CD4-positive, alpha-beta T cell treated with Interferon alpha-2 for 1 hour (primary cell): ENCODE data around the gene PRPF6.
"Not testable (repeated sequence)": the region's sequence is repeated elsewhere in the genome, so short reads cannot be mapped to it uniquely, and the experiment has no call there.

Source experiments
- DNase-seq, 2 donors: peaks; one replicate each; pipeline ENCODE4 v3.0.0-alpha.2; 2020 to 2022

Gene PRPF6

DNA sequence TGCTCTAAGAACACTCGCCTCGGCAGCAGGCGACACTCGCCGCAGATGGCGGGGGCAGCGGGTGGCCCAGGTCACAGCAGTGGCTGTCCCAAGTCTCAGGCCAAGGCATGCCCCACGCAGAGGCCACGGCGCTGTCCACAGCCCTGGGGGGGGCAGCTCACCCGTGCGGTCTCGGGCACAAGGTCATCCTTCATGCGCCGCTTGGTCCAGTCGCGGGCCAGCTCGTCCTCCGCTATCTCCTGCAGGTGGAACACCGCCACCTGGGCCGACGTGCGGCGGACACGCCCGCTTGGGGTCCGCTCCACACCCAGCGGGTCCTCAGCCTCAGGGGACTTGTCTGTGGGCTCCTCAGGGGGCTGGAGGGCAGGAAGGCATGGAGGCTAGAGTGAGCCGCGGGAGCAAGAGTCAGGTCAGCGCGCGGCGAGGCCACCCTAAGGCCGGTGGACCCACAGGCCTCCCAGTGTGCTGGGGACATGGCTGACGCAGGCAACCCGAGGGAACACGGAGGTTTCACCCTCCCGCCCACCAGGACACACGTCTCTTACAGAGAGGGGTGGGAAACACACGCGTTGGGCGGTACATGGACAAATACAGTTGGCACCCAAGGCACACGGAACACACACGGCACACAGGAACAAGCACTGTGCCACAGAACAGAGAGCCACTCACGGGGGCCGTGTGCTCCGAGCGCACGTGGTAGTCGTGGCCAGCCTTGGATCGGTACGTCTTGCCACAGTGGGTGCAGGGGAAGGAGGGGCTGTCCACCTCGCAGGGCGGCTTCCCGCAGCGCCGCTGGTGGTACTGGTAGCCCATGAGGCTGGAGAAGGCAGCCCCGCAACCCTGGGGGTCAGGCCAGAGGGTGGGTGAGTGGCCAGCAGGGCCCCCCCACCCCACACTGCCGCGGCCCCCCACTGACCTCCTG lies 18.2 kb upstream of the PRPF6 start:
- no peak for DNase-seq

DNA sequence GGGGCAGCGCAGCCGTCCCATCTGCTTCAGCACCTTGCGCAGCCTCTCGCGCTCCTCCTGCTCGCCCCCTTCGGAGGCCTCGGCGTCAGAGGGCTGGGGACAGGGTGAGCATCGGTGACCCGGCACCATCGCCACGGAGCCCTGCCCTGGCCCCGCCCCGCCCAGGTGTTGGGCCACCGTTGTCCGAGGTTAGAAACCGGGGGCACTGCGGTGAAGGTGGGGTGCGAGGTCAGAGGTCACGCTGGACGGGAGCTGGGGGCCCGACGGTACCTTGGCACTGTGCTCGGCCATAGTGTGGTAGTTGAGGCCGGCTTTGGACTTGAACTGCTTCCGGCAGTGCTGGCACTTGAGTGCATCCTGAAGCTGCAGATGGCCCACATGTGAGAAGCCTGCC lies 17.6 kb upstream of the PRPF6 start:
- no peak for DNase-seq

DNA sequence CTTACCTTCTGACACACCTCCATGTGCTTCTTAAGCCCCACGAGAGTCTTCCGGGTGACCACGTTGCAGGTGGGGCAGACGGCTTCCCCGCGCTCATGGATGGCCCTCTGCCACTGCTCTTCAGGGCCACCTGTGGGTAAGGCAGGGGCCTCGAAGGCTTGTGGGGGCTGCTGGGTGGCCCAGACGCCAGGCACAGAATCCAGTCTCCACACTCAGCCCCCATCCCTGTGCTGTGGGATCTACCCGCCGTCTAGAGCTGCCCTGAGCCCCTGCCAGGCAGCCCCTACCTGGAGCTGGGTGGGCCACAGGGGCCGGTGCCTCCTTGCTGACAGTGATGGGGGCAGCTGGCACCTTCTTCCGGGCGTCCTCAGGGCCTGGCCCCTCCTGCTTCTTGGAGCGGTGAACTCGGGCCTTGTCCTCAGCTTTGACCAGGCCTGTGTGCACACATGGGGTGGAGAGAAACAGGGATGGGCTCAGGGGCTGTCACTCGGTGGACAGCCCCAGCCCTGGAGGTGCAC lies 17.1 kb upstream of the PRPF6 start:
- DNase-seq, result no peak

DNA sequence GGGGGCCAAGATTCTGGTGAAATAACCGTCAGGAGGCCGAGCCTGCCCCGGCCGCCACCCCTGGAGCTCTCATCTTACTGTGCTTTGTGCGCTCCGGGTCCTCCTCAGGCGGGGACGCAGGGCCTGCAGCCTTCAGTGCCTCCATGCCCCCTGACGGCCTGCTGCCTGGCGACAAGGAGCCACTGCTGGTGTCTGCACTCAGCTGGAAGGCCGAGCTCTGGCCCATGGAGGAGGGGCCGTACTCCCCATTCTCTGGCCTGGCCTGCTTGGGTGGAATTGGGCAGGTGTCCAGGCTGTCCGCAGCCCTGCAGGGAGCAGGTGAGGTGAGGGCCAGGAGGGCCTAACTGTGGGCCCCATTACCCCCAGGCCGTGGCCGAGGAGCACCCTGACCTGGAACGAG lies 16.5 kb upstream of the PRPF6 start:
- no peak for DNase-seq

DNA sequence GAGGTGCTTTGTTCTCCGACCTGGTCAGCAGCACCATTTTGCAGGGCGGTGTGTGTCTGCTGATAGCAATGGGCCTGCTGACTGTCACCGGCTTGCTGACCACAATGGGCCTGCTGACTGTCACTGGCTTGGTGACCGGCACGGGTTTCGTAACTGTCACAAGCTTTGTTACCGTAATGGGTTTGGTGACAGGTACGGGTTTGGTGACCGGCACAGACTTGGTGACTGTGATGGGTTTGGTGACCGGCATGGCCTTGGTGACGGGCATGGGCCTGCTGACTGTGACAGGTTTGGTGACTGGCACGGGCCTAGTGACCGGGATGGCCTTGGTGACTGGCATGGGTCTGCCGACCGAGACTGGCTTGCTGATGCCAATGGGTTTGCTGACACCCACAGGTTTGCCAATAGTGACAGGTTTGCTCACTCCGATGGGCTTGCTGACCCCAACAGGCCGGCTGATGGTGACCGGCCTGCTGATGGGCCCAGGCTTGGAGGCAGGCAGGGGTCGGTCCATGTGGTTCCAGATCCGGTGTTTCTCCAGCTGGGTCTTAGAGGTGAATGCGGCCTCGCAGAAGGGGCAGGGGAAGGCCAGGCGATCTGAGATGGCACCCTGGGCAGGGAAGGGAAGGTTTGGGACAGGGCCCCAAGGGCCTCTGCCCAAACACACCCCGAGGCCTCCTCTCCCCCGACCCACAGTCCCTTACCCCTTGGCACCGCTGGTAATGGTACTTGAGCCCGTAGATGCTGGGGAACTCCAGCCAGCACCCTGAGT lies 14.6 kb upstream of the PRPF6 start:
- DNase-seq, result no peak

DNA sequence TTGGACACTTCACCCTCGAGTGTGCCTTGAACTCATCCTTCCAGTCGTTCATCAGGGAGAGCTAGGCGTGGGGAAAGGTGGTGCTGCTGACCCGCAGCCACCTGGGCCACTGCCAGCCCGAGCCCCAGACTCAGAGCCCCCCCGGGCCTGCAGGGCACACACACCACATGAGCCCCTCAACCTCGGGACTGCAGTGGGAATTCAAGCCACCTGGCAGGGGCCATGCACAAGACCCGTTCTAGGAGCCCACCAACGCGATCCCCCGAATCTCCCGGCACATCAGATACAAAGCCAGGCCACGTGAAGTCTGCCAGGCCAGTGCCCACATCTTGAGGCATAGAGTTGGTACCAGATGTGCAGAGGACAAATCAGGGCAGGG lies 14.0 kb upstream of the PRPF6 start:
- DNase-seq, result no peak

DNA sequence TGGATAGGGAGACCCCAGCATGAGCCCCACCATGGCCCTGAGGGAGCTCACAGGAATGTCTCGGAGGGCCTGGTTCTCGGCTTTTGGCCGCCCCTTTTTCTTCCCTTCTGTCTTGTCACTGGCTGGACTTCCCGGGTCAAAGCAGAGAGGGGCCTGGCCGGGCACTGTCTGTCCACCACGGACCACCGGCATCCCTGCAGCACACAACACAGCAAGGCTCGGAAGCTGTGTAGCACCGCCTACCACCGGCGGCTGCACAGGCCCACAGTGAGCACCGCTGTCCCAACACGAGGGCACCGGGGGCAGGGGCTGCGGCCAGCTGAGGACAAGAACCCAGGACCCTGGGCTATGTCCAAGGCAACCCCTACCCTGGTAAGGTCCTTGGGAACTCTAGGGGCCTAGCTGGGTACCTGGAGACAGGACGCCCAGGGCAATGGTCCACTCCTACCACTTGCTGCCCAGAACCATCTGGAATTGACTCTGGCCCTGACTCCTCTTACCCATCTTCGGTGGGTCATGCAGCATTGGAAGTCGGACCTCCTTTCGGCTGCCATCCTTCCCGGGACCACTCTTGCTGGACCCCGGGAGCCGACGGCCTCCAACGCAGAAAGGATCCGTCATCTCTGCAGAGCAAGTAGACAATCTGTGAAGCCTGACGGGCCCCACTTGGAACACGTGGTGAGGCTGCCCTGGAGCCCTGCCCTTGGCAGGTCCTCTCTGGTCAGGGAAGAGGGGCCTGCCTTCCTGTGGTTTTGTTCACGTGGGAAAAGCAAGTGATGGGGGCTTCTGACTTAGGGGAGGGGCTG lies 13.4 kb upstream of the PRPF6 start:
- no peak for DNase-seq

DNA sequence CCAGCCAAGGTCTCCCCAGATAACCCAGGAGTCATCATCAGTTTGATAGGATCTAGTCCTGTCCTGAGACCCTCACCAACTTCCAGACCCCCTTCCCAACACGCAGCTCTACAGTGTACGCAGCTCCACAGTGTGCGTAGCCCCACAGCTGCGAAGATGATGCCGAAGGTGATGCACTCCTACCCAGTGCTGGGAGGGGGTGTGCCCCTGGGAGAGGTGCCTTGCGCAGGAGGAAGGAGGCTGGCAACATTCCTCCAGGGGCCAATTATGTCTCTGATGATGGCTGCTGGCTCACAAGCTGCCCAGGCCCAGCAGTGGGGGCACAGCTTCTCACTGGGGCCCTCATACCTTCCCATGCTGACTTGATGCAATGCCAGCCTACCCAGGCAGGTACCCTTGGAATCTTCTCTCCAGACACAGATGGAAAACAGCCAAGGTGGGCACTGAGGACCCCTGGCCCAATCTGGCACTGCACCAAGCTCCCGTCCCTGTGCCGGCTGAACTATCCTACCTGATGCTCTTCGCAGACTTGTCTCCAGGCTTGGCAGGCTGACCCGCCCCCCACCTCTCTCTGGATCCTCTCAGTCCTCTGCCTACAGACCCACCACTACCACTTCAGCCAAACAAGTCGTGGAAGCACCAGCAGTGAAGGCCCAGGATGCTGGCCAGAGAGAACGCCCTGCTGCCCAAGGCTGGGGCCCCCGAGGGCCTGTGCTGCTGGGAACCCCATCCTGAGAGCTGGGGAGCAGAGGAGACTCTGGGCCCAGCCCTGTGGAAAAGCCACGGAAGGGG lies 12.6 kb upstream of the PRPF6 start:
- DNase-seq, result no peak

DNA sequence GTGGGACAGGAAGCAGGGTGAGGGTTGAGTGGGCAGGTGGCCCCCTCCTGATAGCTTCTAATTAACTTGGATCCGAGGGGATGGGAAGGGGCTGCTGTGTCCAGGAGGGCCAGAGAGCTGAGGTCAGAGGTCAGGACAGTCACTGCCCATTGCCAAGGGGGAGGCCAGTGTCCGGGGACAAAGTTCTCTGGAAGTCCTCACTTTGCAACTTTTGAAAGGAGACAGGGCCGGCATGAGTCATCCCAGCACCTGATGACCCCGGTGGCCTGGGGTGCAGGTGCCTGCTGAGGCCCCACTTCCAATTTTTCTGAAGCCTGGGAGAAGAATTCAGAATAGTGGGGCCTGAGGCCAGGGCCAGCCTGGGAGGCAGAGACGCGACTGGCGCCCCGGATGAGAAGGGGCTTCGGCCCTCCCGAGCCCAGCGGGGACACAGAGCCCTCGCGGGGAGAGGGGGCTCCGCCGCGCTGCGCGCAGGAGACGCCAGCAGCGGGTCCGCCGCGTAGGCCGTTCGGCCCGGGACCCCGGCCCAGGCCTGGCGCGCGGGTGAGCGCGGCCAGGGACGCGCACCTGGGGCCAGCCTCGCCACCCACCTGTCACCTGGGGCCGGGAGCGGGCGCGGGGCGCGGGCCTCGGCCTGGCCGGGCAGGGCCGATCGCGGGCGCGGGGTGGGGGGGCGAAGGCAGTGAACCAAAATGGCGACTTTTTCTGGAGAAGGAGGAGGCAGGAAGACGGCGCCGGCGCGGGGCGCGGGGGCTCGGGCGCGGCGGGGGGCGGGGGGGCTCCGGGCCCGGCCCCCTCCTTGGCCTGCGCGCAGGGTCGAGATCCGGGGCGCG lies 11.8 kb upstream of the PRPF6 start:
- peak in 1 of 2 donors; percentile 48 for DNase-seq

DNA sequence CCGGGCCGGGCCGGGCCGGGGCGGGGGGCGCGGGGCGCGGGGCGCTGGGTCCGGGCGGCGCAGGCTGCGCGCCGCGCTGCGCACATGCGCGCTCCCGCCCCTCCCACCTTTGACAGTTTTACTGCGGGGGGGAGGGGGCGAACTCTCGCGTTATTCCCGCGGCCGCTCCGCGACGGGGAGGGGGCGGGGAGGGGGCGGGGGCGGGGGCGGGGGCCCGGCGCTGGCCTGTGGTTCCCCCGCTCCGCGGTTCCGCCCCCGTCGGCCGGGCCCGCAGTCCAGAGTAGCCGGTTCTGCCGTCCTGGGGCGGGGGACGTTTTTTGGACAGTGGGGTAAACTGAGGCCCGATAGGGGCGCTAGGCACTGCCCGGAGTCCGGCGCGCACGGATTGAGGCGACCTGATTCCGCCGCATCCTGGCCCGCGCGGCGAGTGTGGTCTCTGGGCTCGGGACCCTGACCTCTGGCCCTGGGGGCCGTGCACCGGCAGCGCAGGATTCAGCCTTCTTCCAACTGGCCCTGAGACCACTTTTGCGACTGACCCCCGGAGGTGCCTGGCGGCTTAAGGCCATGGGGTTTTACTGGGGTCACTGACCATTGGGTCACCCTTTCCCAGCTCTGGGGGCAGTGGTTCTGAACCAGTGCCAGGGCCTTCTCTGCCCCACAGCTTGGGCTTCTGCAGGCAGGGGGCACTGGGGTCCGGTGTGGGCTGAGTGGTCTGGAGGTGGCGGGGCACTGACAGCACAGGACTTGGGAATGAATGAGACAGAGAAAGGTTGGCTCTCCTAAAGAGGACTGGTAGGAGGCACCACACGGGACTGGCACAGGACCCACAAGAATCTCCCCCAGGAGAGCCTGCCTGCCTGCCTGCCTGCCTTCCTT lies 10.9 kb upstream of the PRPF6 start, which contains the start of gene ZNF512B:
Gene ZNF512B, minus strand, starts transcription at position 93 of the 876 bp plus-strand sequence. CDS start 1,980 bp downstream, outside the sequence.
- DNase-seq, result peak; percentile 54 to 73

DNA sequence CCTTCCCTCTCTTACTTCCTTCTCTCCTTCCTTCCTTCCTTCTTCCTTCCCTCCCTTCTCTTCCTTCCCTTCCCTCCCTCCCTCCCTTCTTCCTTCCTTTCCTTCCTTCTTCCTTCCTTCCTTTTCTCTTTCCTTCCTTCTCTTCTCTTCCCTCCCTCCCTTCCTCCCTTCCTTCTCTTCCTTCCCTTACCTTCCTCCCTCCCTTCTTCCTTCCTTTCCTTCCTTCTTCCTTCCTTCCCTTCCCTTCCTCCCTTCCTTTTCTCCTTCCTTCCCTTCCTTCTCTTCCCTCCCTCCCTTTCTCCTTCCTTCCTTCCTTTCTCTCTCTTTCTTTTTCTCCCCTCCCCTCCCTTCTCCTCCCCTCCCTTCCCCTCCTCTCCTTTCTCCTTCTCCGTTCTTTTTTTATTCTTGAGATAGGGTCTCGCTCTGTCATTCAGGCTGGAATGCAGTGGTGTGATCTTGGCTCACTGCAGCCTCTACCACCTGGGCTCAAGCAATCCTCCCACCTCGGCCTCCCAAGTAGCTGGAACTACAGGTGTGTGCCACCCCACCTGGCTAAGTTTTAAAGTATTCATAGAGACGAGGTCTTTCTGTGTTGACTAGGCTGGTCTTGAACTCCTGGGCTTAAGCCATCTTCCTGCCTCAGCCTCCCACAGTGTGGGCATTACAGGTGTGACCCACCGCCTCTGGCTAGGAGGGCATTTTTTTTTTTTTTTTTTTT lies 10.1 kb upstream of the PRPF6 start:
- DNase-seq, result no peak

DNA sequence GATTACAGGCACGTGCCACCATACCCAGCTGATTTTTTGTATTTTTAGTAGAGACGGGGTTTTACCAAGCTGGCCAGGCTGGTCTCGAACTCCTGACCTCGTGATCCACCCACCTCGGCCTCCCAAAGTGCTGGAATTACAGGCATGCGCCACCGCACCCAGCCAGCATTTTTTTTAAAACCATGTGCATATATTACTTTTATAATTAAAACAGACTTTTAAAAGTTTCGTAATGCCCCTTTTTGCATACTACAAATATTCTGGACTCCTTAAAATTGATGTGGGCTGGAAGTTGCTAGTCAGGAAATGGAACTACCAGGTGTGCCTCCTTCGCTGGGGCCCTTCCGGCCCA lies 9.0 kb upstream of the PRPF6 start:
- DNase-seq, result not testable (repeated sequence)

DNA sequence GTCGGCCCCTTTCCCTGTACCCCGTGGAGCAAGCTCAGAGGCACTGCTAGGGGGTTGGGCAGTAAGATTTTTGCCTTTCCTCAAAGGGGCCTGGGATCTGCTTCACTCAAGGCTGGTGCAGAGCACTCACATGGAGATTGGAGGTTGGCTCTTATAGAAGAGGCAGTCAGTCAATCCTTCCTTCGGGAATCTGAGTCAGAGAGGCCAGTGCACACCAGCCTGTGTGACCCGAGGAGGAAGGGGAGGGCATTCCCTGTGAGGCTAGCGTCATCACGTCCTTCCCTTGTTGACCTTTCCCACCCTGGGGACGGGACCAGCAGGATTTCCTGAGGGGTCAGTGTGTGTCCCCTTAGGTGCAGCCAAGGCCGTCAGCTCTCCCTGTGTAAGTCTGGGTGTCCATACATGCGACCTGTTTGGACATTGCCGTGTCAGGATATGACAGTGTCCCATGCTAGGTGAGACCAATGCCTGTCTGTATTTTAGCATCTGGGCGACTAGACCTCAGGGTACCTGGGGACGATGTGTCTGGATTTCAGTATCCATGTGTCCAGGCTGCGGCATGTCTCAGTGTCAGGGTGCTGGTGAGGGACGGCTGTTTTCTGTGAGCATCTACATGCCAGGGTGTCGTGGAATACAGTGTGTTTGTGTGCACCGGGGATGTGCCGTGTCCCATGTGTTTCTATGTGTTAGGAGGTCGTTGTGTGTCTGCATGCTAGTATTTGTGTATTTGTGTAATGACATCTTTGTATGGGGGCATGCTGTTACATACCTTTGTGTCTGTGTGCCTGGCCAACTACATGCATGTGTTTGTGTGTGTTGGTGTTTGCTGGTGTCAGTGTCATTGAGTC lies 8.4 kb upstream of the PRPF6 start:
- no peak for DNase-seq

DNA sequence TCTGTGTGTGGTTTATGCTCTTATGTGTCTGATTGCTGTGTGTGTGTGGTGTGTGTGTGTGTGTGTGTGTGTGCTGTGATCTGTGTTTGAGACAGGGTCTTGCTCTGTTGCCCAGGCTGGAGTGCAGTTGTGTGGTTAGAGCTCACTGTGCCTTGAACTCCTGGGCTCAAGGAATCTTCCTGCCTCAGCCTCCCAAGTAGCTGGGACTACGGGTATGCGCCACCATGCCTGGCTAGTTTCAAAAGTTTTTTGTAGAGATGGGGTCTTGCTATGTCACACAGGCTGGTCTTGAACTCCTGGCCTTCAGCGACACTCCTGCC lies 7.8 kb upstream of the PRPF6 start:
- no peak for DNase-seq

DNA sequence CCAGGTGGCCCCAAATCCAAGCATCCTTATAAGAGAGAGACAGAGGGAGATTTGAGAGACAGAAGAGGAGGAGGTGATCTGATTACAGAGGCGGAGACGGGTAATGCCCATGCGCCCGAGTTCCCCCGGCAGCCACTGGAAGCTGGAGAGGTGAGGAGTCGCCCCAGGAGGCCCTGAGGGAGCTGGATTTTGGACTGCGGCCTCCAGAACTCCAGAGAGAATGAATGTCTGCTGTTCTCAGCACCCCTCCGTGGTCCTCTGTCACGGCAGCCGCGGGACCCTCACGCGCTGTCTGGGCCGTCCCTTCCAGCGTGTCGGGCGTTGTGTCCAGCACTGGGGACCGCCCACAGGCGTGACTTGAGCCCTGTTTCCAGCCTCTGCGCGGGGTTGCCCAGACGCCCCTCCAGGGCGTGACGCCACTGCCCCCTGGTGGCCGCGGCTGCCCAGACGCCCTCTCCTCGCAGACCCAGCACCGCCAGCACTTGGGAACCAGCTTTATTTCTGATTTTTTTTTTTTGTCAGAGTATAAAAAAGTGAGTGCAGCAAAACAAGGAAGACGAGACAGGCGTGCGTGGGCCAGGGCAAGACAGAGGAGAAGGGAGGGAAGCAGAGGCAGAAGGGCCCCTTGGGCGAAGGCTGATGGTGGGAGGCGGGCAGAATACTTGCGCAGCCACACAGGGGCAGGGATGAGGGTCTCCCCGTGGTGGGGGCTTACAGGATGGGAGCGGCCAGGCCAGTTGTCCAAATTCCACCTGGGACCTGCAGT lies 7.1 kb upstream of the PRPF6 start:
- peak; percentile 76 to 81 for DNase-seq

DNA sequence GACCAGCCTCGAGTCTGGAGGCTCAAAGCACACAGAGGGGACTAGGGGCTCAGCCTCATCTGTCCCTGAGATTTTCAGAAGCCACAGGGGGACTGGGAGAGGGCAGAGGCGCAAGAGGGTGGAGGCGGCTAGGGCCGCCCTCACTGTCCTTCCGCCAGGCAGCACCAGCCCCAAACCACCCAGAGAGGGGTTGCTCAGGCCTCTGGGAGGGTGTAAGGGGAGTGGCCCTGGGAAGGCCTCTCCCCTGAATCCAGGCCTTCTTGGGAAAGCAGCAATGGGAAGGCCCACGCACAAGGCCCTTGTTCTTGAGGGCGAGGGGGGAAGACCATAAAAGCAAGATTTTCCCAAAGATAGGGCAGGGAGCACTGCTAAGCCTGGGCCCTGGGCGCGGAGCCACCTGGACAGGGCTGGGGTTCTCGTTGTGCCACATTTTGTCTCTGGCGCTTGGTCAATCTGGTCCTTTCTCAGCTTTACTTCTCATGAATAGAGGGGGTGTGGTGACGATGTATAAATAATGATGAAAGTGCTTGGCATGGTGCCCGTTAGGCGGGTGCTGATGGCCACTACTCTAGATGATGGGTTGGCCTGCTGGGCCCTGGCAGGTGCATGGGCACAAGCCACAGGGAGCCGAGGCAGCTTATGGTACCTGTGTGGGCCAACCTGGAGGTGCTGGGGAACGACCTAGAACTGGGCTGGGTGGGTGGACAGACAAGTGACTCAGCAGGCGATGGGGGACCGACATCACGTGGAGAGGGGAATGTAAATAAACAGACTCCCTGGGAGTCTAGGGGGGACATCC lies 6.3 kb upstream of the PRPF6 start:
- DNase-seq, result no peak

DNA sequence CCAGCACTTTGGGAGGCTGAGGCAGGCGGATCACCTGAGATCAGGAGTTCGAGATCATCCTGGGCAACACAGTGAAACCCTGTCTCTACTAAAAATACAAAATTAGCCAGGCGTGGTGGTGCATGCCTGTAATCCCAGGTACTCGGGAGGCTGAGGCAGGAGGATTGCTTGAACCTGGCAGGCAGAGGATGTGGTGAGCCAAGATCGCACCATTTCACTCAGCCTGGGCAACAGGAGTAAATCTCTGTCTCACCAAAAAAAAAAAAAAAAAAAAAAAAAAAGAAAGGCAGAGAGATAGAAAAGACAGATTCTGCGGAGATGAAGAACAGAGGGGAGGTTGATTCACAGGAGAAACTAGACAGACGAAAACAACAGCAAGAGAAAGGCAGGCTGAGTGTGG lies 4.4 kb upstream of the PRPF6 start:
- not testable (repeated sequence) for DNase-seq
